Stimulated activated effector memory CD8-positive, alpha-beta T cell treated with anti-CD3 and anti-CD28 coated beads, Interleukin-12 subunit alpha, Interleukin-12 subunit beta, amount 100 ng/mL, for 72 hours (primary cell): ENCODE data around the gene IGFN1.
A peak's percentile ranks its signal among the peaks of the same experiment; 100 is the strongest.
"Not testable (repeated sequence)": the region's sequence is repeated elsewhere in the genome, so short reads cannot be mapped to it uniquely, and the experiment has no call there.

ENCODE experiments used
- ATAC-seq: fragments of 150-1000 bp; cut with Tn5 transposase; 2 replicates; pipeline ENCODE4 v1.10.0; 2021
- DNase-seq, 2 donors: peaks; one replicate each; pipeline ENCODE4 v3.0.0; 2021 to 2022; ENCODE audit warnings: low spot score in 2 of 2
- H3K27ac Mint-ChIP-seq: one replicate; pipeline ENCODE4 v1.8.0; 2022; ENCODE audit warnings: mild to moderate bottlenecking, mixed read lengths
- H3K36me3 Mint-ChIP-seq: one replicate; pipeline ENCODE4 v1.8.0; 2022; ENCODE audit warnings: mild to moderate bottlenecking, mixed read lengths
- H3K4me1 Mint-ChIP-seq: one replicate; pipeline ENCODE4 v1.8.0; 2022; ENCODE audit warnings: mixed read lengths
- H3K4me3 Mint-ChIP-seq: one replicate; pipeline ENCODE4 v1.8.0; 2022; ENCODE audit warnings: mild to moderate bottlenecking, mixed read lengths
- H3K9me3 Mint-ChIP-seq: one replicate; pipeline ENCODE4 v1.8.0; 2022; ENCODE audit warnings: mixed read lengths

Gene IGFN1

DNA sequence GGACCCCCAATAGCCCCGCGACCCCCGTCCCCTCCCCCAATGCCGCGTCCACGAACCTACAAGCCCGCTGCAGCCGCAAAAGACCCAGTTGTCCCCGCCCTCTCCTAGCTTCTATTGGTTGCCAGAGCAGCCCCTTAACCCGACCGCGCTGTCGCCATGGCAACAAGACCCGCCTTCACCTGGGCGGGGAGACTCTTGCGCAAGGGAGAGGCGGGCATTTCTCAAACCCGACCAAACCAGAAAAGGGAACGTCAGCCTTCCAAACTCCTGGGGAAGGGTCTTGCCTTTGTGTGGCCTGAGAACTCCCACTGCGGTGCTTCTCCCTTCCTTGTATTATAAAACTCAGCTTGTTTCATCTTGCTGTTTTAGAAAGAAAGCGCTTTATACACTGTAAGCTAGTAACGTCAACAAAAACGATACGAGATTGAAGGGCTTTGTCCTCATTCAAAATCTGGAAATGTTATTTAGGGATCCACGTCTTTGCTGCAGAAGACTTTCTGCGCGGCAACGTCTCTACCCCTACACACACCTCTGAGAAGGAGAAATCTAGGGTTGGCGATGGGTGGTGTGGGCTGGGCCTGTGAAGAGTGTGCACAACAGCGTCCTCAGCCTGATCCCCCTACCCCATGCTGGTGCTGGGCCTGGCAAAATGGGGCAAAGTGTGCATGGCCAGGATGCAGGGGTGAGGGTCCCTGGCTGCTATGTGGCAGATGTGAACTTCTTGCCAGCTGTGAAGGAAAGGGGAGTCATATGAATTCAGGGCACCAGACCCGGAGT, 36.0 kb upstream of the IGFN1 start, which contains the start of gene TMEM9:
Gene TMEM9, minus strand, starts transcription at position 86 of the 777 bp plus-strand sequence. CDS start 551 bp downstream, outside the sequence.
- H3K27ac Mint-ChIP-seq, result peak within 1 kb of the TSS; percentile 88
- H3K9me3 Mint-ChIP-seq, result no peaks in the 10 kb centered on the region
- DNase-seq (peak; percentile 99), ATAC-seq (peak; percentile 96)
- peak within 1 kb of the TSS; percentile 83 for H3K4me3 Mint-ChIP-seq
- H3K4me1 Mint-ChIP-seq, result peaks cover 16% of the 10 kb centered on the region
- H3K36me3 Mint-ChIP-seq, result peaks cover 14% of the 10 kb centered on the region

DNA sequence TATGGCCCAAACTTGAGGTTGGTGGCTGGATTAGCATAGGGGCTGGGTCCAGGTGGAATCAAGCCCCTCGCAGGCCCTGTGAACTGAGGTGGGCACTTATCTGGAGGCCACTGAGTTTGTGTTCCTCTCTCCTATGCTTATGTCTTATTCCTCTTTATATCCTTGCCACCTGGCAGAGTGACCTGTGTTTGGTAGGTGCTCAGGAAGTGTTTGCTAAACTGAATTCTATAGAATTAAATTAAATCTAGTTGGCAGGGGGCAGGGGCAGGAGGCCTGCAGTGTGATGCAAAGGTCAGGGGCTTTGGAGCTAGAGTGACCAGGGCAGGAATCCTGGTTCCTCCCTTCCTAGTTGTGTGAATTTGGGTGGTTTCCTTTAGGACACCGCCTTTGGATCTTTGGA, 35.3 kb upstream of the IGFN1 start:
- no peak overlapping the region for H3K27ac Mint-ChIP-seq

DNA sequence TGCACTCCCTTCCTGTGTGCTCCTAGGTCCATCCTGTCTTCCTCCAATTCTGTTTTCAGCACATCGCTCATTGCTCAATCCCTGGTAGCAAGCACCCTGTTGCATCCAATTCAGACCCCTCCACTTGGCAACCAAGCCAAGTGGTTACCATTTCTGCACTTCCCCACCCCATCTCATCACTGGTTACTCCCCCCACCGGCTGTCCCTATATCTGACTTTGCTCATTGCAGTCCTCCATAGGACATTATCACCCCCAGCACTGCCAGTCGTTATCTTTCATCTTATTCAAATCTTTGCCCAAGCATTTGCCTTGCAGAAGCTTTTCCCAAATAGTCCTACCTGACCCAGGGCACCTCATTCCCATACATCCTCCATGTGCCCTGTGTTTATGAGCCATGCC, 34.3 kb upstream of the IGFN1 start:
- peaks cover 16% of the 10 kb centered on the region for H3K4me1 Mint-ChIP-seq
- no peak overlapping the region for H3K4me3 Mint-ChIP-seq
- no peak overlapping the region for H3K27ac Mint-ChIP-seq
- DNase-seq (no peak), ATAC-seq (no peak)
- H3K9me3 Mint-ChIP-seq, result no peaks in the 10 kb centered on the region
- H3K36me3 Mint-ChIP-seq, result peaks cover 7% of the 10 kb centered on the region

More for the DNA sequence above, 35.3 kb upstream of the IGFN1 start:
- peaks cover 16% of the 10 kb centered on the region for H3K4me1 Mint-ChIP-seq
- no peak overlapping the region for H3K4me3 Mint-ChIP-seq
- no peaks in the 10 kb centered on the region for H3K9me3 Mint-ChIP-seq
- no peak for ATAC-seq
- H3K36me3 Mint-ChIP-seq, result peaks cover 14% of the 10 kb centered on the region
- no peak for DNase-seq

DNA sequence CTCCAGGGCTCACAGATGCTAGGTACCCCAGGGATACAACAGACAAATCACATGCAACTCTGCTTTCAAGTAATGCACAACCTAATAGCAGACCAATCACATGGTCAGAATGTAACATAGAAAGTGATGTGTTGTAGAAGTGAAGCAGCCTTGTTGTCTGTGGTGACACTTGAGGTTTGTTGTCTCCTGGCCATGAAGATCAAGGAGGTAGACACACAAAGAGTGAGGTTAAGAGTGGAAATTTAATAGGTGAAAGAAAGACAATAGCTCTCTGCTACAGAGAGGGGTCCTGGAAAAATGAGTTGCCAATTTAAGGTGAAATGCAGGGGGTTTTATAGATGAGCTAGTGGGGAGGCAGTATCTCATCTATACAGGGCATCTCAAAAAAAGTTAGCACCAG, 33.8 kb upstream of the IGFN1 start:
- Mint-ChIP-seq H3K36me3 (peaks cover 7% of the 10 kb centered on the region), H3K9me3 (no peaks in the 10 kb centered on the region), H3K4me1 (peaks cover 16% of the 10 kb centered on the region), H3K27ac (no peak overlapping the region), H3K4me3 (no peak overlapping the region)
- ATAC-seq, result no peak
- DNase-seq, result no peak

DNA sequence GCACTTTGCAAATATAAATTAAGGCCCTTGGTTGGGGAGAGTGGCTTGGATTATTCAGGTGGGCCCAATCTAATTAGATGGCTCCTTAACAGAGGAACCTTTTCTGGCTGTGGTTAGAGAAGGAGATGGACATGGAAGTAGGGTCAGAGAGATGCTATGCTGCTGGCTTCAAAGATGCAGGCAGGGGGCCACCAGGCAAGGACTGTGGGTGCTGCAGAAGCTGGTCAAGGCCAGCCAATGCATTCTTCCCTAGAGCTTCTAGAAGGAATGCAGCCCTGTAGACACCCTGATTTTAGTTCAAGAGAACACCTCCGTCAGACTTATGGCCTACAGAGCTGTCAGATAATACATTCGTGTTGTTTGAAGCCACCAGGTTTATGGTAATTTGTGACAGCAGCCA, 32.7 kb upstream of the IGFN1 start:
- peaks cover 7% of the 10 kb centered on the region for H3K36me3 Mint-ChIP-seq
- peaks cover 16% of the 10 kb centered on the region for H3K4me1 Mint-ChIP-seq
- no peak overlapping the region for H3K4me3 Mint-ChIP-seq
- H3K9me3 Mint-ChIP-seq, result no peaks in the 10 kb centered on the region
- DNase-seq, result no peak
- H3K27ac Mint-ChIP-seq, result no peak overlapping the region
- no peak for ATAC-seq

DNA sequence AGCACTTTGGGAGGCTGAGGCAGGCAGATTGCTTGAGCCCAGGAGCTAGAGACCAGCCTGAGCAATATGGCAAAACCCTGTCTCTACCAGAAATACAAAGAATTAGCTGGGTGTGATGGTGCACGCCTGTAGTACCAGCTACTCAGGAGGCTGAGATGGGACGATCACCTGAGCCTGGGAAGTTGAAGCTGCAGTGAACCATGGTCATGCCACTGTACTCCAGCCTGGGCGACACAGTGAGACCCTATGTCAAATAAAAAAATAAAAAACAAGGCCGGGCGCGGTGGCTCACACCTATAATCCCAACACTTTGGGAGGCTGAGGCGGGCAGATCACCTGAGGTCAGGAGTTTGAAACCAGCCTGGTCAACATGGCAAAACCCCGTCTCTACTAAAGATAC, 27.6 kb upstream of the IGFN1 start:
- H3K27ac Mint-ChIP-seq, DNase-seq, H3K4me3 Mint-ChIP-seq, ATAC-seq, H3K9me3 Mint-ChIP-seq, H3K4me1 Mint-ChIP-seq, H3K36me3 Mint-ChIP-seq: not testable (repeated sequence)

DNA sequence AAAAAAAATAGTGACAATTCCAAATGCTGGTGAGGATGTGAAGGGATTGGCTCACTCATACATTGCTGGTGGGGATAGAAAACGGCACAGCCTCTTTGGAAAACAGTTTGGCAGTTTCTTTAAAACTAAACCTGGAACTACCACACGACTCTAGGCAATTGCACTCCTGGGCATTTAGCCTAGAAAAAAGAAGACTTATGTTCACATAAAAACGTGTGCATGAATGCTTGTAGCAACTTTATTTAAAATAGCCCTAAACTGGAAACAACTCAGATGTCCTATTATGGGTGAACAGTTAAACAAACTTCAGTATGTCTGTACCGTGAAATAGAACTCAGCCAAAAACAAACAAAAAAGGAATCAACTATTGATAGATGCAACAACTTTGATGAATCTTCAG, 26.9 kb upstream of the IGFN1 start:
- ATAC-seq (no peak), DNase-seq (no peak)
- Mint-ChIP-seq H3K36me3 (no peaks in the 10 kb centered on the region), H3K4me1 (no peaks in the 10 kb centered on the region), H3K4me3 (no peak overlapping the region), H3K9me3 (no peaks in the 10 kb centered on the region), H3K27ac (no peak overlapping the region)

DNA sequence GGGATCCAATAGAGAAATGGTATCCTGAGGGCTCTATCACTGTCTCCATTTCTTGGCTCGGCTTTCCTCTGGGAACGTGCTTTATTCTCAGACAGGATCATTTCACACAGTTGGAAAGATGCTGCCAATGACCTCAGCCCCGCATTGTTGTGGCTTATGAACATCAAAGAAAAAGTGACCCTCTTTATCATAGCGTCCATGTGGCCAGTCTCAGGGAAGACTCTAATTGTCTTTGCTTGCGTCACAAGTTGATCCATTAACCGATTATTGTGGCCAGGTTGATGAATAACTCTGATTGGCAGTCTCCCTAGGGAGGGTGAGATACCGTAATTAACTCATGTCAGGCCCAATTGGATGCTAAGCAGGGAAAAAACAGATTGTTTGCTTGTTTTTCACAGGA, 26.0 kb upstream of the IGFN1 start:
- Mint-ChIP-seq H3K27ac (no peak overlapping the region), H3K9me3 (no peaks in the 10 kb centered on the region), H3K4me3 (no peak overlapping the region), H3K4me1 (no peaks in the 10 kb centered on the region), H3K36me3 (no peaks in the 10 kb centered on the region)
- ATAC-seq, result no peak
- no peak for DNase-seq

DNA sequence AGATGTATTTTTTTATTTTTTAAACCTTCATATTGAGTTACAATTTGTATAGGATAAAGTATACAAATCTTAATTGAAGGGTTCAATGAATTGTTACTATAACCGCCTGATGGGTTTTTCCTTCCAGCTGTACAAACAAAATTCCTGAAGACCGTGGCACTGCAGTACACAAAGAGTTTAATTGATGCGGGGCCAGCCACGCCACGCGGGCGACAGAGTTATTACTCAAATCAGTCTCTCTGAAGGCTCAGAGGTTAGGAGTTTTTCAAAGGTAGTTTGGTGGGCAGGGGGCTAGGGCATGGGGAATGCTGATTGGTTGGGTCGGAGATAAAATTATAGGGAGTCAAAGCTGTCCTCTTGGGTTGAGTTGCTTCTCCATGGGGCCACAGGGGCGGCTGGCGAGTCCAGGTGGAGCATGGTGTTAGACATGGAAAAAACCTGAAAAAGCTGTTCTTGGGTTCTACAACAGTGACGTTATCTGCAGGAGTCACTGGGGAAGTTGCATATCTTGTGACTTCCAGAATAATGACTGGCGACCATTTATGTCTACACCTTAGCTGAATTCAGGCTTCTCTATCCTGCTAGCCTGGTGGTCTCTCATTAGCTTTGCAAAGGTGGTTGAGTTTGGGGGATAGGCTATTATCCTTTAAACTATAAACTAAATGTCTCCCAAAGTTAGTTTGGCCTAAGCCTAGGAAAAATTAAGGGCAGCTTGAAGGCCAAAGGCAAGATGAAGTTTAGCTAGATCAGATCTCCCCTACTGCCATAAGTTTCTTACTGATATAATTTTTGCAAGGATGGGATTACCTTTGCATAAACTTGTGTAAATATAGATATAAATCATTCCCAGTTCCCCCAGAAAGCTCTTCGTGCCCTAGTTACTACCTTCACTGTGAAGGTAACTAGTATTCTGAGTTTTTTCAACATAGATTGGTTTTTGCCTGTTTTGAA, 23.3 kb upstream of the IGFN1 start:
- Mint-ChIP-seq H3K4me1 (peaks cover 15% of the 10 kb centered on the region), H3K36me3 (peaks cover 12% of the 10 kb centered on the region), H3K27ac (no peak overlapping the region), H3K4me3 (no peak overlapping the region), H3K9me3 (no peaks in the 10 kb centered on the region)
- ATAC-seq (no peak), DNase-seq (no peak)

DNA sequence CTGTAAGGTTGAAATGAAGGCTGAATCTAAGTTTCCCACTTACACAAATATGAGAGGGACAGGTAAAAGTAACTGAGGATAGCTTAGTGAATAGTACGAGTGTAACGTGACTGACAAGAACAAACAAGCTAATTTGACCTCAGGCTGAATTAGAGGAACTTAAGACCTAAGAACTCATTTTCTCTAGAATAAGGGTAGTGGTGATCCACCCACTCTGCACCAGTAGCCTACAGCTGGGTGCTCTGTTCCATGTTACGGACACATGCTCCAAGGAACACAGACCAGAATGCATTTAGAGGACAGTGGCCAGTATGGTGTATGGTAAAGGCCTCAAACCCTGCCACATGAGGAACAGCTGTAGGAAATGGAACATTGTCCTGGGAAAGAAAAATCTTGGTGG, 21.4 kb upstream of the IGFN1 start:
- Mint-ChIP-seq H3K4me1 (peaks cover 23% of the 10 kb centered on the region), H3K36me3 (peaks cover 12% of the 10 kb centered on the region), H3K9me3 (no peaks in the 10 kb centered on the region), H3K27ac (no peak overlapping the region), H3K4me3 (no peak overlapping the region)
- no peak for DNase-seq
- ATAC-seq, result no peak

DNA sequence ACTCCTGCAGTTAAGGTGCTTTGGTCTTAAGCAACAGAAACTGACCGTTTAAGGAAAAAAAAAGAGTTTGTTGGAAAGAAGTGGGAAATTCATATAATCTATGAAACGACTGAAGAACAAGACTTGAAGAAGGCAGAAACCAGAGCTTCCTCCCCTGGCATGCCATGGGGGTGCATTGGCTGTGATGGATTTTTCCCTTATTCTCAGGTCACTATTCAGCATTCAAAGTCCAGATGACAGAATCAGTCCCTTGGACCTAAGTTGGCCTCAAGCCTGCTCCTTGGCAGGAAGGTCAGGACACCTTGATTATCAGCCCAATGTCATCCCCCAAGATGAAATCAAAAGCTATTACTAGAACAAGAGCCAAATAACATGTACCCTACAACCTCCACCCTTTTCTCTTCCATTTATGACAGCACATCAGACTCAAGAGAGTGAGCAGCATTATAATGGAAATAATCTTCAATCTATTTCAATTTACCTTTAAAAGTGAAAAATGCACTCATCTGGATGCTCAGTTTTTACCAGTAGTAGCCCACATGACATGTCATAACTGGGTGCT, 20.6 kb upstream of the IGFN1 start:
- no peak for ATAC-seq
- Mint-ChIP-seq H3K27ac (peak overlapping the region; percentile 94), H3K36me3 (peaks cover 12% of the 10 kb centered on the region), H3K4me1 (peaks cover 23% of the 10 kb centered on the region), H3K9me3 (no peaks in the 10 kb centered on the region), H3K4me3 (peak overlapping the region; percentile 78)
- DNase-seq, result no peak

DNA sequence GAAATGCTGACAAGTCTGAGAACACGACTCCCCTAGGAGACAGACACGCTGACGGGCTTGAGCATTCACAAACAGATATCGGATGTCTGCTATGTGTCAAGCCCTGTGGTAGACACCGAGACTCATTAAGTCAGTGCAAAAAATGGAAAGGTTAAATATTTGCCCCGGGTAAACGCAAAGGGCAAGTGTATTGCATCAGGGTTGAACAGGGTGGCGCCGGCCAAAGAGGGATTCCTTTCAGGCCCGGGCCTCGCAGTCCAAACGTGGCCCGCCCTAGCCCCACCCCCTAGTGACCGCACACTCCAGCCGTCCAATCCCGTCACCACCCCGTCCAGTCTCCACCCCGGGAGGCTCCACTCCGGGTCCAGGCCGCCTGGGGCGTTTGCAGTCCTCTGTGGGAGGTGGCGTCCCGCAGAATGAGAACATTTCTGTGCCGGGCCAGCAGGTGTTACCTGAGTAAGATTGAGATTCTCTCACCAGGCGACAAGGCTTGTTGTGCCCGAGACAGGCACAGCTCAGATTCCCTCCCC, 20.0 kb upstream of the IGFN1 start:
- H3K9me3 Mint-ChIP-seq, result no peaks in the 10 kb centered on the region
- peak overlapping the region; percentile 94 for H3K27ac Mint-ChIP-seq
- peak; percentile 66 to 92 for DNase-seq
- peaks cover 12% of the 10 kb centered on the region for H3K36me3 Mint-ChIP-seq
- peak; percentile 90 for ATAC-seq
- peaks cover 23% of the 10 kb centered on the region for H3K4me1 Mint-ChIP-seq
- peak overlapping the region; percentile 78 for H3K4me3 Mint-ChIP-seq

DNA sequence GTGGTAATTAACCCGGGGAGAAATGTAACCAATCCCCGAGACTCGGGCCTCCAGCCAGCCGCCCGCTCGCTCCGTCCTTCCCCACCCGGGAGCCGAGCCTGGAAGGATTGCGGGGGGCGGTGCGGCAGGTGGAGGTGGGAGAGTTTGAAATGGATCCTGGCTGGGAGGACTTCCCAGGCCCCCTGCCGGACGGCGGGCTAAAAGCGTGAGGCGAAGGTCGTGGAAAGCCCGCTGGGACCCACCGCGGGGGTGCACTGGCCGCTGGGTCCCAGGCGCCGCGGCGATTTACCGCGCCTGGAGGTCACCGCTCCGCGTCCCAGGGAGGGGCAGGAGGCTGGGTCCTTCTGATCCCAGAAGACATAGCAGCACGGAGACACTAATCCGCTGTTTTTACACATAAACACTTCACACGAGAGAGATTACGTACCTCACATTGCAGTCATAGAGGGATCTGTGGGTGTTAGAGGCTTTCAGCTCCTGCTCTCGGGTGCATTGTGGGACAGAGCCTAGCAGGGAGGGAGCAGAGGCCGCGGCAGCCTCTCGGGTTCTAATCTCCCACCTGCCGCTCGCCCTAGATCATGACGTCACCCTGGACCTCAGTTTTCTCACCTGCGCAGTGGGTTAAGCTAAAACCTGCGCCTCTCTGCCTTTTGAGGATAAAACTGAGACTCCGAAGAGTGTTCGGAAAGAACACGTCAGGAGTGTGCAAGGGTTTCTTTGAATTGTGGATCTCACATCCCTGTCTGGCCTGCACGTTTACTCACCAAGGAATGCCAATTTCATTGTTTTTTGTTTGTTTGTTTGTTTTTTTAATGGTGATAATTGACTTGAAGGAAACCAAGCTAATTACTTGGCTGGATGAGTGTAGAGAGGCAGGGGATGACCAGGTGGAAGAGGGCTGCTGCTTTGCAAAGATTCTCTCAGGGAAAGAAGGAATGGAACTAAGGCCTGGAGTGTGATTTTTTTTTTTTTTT, 19.3 kb upstream of the IGFN1 start:
- ATAC-seq (peak; percentile 85), DNase-seq (peak in 1 of 2 donors; percentile 29)
- Mint-ChIP-seq H3K9me3 (no peaks in the 10 kb centered on the region), H3K4me3 (peak overlapping the region; percentile 78), H3K36me3 (peaks cover 12% of the 10 kb centered on the region), H3K4me1 (peaks cover 23% of the 10 kb centered on the region), H3K27ac (peak overlapping the region; percentile 94)

DNA sequence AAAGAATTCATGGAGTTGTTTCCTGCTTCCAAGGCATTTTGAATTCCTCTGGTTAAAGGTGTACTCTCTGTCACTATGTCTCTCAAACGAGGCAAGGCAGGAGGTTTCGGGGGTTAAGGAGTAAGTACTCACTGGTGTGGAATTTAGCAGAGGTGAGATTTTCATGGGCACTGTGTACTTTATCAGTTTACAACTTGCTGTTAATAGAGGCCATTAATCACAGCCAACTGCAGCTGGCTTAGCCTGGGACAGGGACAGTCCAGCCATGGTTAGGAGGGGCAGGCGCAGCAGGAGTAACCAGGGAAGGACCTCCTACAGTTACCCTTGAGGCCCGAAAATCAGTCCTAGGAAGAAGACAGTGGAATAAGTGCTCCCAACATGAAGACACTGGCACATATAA, 18.3 kb upstream of the IGFN1 start:
- Mint-ChIP-seq H3K4me1 (peaks cover 23% of the 10 kb centered on the region), H3K9me3 (no peaks in the 10 kb centered on the region), H3K36me3 (peaks cover 12% of the 10 kb centered on the region), H3K4me3 (no peak overlapping the region), H3K27ac (no peak overlapping the region)
- DNase-seq (no peak), ATAC-seq (no peak)
